Thyroid gland (tissue), 4 donors: Measurements from ENCODE around the gene JHY.

Experiments
- POLR2A ChIP-seq, 2 donors: fragments of 450-650 bp; IDR thresholded peaks; one replicate each; pipeline ENCODE4 v1.6.1; 2017; ENCODE audit warnings: antibody characterized with exemption in 2 of 2, mild to moderate bottlenecking in 2 of 2, moderate library complexity in 1 of 2
- TF ChIP-seq, protein P1 (sequence below), 6 experiments: fragments of 200-600 bp in 3 of 6; fragments of 450-650 bp in 3 of 6; sonication (generic) in 3 of 6; IDR thresholded peaks; one replicate each; pipeline ENCODE4 v1.5.1; 2016 to 2019; ENCODE audit warnings: antibody characterized with exemption in 6 of 6, mild to moderate bottlenecking in 2 of 6, inconsistent platforms in 1 of 6, moderate library complexity in 1 of 6

- TF ChIP-seq, protein P1, sequence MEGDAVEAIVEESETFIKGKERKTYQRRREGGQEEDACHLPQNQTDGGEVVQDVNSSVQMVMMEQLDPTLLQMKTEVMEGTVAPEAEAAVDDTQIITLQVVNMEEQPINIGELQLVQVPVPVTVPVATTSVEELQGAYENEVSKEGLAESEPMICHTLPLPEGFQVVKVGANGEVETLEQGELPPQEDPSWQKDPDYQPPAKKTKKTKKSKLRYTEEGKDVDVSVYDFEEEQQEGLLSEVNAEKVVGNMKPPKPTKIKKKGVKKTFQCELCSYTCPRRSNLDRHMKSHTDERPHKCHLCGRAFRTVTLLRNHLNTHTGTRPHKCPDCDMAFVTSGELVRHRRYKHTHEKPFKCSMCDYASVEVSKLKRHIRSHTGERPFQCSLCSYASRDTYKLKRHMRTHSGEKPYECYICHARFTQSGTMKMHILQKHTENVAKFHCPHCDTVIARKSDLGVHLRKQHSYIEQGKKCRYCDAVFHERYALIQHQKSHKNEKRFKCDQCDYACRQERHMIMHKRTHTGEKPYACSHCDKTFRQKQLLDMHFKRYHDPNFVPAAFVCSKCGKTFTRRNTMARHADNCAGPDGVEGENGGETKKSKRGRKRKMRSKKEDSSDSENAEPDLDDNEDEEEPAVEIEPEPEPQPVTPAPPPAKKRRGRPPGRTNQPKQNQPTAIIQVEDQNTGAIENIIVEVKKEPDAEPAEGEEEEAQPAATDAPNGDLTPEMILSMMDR (IDR thresholded peaks at IDR 0.05) = no peak
- no peak for TF ChIP-seq POLR2A (IDR thresholded peaks at IDR 0.05)
These were observed 36.2 kb downstream of the JHY start for GRCh38 chr11:122918734-122919133.
